Neural cell (in vitro differentiated cells): ENCODE data around the gene NLN. TPM values are rescaled to one million over a fixed set of nuclear protein-coding genes. Genes with fewer than 3 reads are reported as not detected.

Experiments
- H2AFZ ChIP-seq: fragments of 200-600, 300-800 bp; sonication (generic), shearing (Covaris generic); 2 replicates; pipeline ENCODE4 v1.6.0; 2014; ENCODE audit warnings: low read depth, mild to moderate bottlenecking, antibody characterized with exemption, low read length, moderate library complexity
- H3F3A ChIP-seq: fragments of 200-600 bp; shearing (Covaris generic); 2 replicates; pipeline ENCODE4 v1.6.1; 2016; ENCODE audit warnings: mild to moderate bottlenecking, moderate library complexity, mixed read lengths, antibody characterized with exemption, low read length; ENCODE audit not compliant: insufficient read depth, poor library complexity, severe bottlenecking
- H3K27ac ChIP-seq: fragments of 200-600, 300-800 bp; sonication (generic), shearing (Covaris generic); 2 replicates; pipeline ENCODE4 v1.5.1; 2014; ENCODE audit warnings: mild to moderate bottlenecking, low read length, moderate library complexity
- H3K27me3 ChIP-seq: fragments of 300-800, 200-600 bp; sonication (generic), shearing (Covaris generic); 2 replicates; pipeline ENCODE4 v1.6.0; 2014; ENCODE audit warnings: mild to moderate bottlenecking, low read depth, low read length, moderate library complexity; ENCODE audit not compliant: insufficient read depth
- H3K36me3 ChIP-seq: fragments of 300-800, 200-600 bp; sonication (generic), shearing (Covaris generic); 2 replicates; pipeline ENCODE4 v1.5.1; 2014; ENCODE audit warnings: mild to moderate bottlenecking, antibody characterized with exemption, low read length, moderate library complexity; ENCODE audit not compliant: insufficient read depth
- H3K4me2 ChIP-seq: fragments of 300-800, 200-600 bp; sonication (generic), shearing (Covaris generic); 2 replicates; pipeline ENCODE4 v1.6.0; 2014; ENCODE audit warnings: mild to moderate bottlenecking, low read length
- H3K4me3 ChIP-seq: fragments of 300-800, 200-600 bp; sonication (generic), shearing (Covaris generic); 2 replicates; pipeline ENCODE4 v1.5.1; 2014; ENCODE audit warnings: mild to moderate bottlenecking, low read length, moderate library complexity
- H3K79me2 ChIP-seq: fragments of 200-600 bp; shearing (Covaris generic); replicated peaks from 2 replicates; pipeline ENCODE4 v1.6.0; 2014; ENCODE audit warnings: mild to moderate bottlenecking, low read length, moderate library complexity; ENCODE audit not compliant: insufficient read depth
- H3K9ac ChIP-seq: fragments of 300-800, 200-600 bp; sonication (generic), shearing (Covaris generic); 2 replicates; pipeline ENCODE4 v1.6.1; 2016; ENCODE audit warnings: mild to moderate bottlenecking, low read length, mixed read lengths
- H3K9me2 ChIP-seq: fragments of 200-600 bp; shearing (Covaris generic); 2 replicates; pipeline ENCODE4 v1.6.1; 2016; ENCODE audit warnings: mild to moderate bottlenecking, low read length, mixed read lengths; ENCODE audit not compliant: insufficient read depth
- H3K9me3 ChIP-seq: fragments of 200-600, 300-800 bp; sonication (generic), shearing (Covaris generic); 2 replicates; pipeline ENCODE4 v1.6.1; 2016; ENCODE audit warnings: mild to moderate bottlenecking, mixed run types, low read length, moderate library complexity, mixed read lengths
- H4K20me1 ChIP-seq: fragments of 200-600 bp; shearing (Covaris generic); 2 replicates; pipeline ENCODE4 v1.6.1; 2016; ENCODE audit warnings: mild to moderate bottlenecking, mixed run types; ENCODE audit not compliant: insufficient read depth
- EP300 ChIP-seq: fragments of 450-650 bp; conservative IDR thresholded peaks from 2 replicates; pipeline ENCODE4 v1.6.1; 2014; ENCODE audit warnings: antibody characterized with exemption, mild to moderate bottlenecking, moderate library complexity; ENCODE audit not compliant: poor library complexity, severe bottlenecking
- EZH2 ChIP-seq: fragments of 200-600, 300-800 bp; shearing (Covaris generic), sonication (generic); IDR thresholded peaks from 2 replicates; pipeline ENCODE4 v1.6.1; 2014; ENCODE audit warnings: antibody characterized with exemption, low read length, borderline replicate concordance, mild to moderate bottlenecking; ENCODE audit not compliant: insufficient read depth, poor library complexity, severe bottlenecking
- MXI1 ChIP-seq: fragments of 450-650 bp; conservative IDR thresholded peaks from 2 replicates; pipeline ENCODE4 v1.6.1; 2014; ENCODE audit warnings: antibody characterized with exemption, mild to moderate bottlenecking; ENCODE audit not compliant: poor library complexity, severe bottlenecking
- POLR2AphosphoS5 ChIP-seq: IDR thresholded peaks from 2 replicates; pipeline ENCODE4 v1.6.1; 2012
- RAD21 ChIP-seq: fragments of 450-650 bp; conservative IDR thresholded peaks from 2 replicates; pipeline ENCODE4 v1.6.1; 2014; ENCODE audit warnings: antibody characterized with exemption, mild to moderate bottlenecking, moderate library complexity
- SMC3 ChIP-seq: fragments of 450-650 bp; conservative IDR thresholded peaks from 2 replicates; pipeline ENCODE4 v1.6.1; 2014; ENCODE audit warnings: antibody characterized with exemption, mild to moderate bottlenecking, moderate library complexity; ENCODE audit not compliant: poor library complexity
- TAF1 ChIP-seq: IDR thresholded peaks from 2 replicates; pipeline ENCODE4 v1.6.1; 2012; ENCODE audit warnings: low read depth
- polyA plus RNA-seq: library from polyadenylated mRNA; depleted of rRNA; stranded (reverse); fragments of >200 nt; gene quantifications from 2 replicates; pipeline ENCODE4 v1.2.3, GENCODE V29; 2014
- TF ChIP-seq, protein P1 (sequence below): fragments of 450-650 bp; IDR thresholded peaks from 2 replicates; pipeline ENCODE4 v1.5.1; 2014; ENCODE audit warnings: antibody characterized with exemption, mild to moderate bottlenecking, moderate library complexity; ENCODE audit not compliant: poor library complexity, severe bottlenecking
- TF ChIP-seq, protein P2 (sequence below): IDR thresholded peaks from 2 replicates; pipeline ENCODE4 v1.6.1; 2012; ENCODE audit warnings: borderline replicate concordance

NLN gene
- polyA plus RNA-seq, 1 donor from 2014 or later, result 18.7 TPM

DNA sequence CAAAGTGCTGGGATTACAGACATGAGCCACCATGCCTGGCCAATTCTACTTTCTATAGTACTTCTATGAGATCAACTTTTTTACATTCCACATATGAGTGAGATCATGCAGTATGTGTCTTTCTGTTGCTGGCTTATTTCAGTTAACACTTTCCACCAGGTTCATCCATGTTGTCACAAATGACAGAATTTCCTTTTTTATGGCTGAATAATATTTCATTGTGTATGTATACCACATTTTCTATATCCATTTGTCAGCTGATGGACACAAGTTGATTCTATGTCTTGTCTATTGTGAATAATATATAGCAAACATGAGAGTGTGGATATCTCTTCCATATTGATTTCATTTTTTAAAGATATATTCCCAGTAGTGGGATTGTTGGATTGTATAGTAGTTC, 17.2 kb downstream of the NLN start:
- Histone ChIP-seq H3K9ac (no peak overlapping the region), H3K9me3 (no peaks in the 10 kb centered on the region), H3K36me3 (no peaks in the 10 kb centered on the region), H2AFZ (no peak overlapping the region), H3K27ac (no peak overlapping the region), H3K4me2 (no peak overlapping the region), H3K79me2 (peaks cover 26% of the 10 kb centered on the region), H3K4me3 (no peak overlapping the region), H3K27me3 (no peaks in the 10 kb centered on the region), H4K20me1 (no peaks in the 10 kb centered on the region), H3K9me2 (no peaks in the 10 kb centered on the region), H3F3A (no peaks in the 10 kb centered on the region)
- no peak for TF ChIP-seq RAD21
- no peak for TF ChIP-seq EP300
- TF ChIP-seq MXI1, result no peak
- TF ChIP-seq SMC3, result no peak
- TF ChIP-seq EZH2, result no peak
- TF ChIP-seq TAF1, result no peak
- no peak for TF ChIP-seq POLR2AphosphoS5
- TF ChIP-seq, protein P1, sequence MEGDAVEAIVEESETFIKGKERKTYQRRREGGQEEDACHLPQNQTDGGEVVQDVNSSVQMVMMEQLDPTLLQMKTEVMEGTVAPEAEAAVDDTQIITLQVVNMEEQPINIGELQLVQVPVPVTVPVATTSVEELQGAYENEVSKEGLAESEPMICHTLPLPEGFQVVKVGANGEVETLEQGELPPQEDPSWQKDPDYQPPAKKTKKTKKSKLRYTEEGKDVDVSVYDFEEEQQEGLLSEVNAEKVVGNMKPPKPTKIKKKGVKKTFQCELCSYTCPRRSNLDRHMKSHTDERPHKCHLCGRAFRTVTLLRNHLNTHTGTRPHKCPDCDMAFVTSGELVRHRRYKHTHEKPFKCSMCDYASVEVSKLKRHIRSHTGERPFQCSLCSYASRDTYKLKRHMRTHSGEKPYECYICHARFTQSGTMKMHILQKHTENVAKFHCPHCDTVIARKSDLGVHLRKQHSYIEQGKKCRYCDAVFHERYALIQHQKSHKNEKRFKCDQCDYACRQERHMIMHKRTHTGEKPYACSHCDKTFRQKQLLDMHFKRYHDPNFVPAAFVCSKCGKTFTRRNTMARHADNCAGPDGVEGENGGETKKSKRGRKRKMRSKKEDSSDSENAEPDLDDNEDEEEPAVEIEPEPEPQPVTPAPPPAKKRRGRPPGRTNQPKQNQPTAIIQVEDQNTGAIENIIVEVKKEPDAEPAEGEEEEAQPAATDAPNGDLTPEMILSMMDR, result no peak
- TF ChIP-seq, protein P2, sequence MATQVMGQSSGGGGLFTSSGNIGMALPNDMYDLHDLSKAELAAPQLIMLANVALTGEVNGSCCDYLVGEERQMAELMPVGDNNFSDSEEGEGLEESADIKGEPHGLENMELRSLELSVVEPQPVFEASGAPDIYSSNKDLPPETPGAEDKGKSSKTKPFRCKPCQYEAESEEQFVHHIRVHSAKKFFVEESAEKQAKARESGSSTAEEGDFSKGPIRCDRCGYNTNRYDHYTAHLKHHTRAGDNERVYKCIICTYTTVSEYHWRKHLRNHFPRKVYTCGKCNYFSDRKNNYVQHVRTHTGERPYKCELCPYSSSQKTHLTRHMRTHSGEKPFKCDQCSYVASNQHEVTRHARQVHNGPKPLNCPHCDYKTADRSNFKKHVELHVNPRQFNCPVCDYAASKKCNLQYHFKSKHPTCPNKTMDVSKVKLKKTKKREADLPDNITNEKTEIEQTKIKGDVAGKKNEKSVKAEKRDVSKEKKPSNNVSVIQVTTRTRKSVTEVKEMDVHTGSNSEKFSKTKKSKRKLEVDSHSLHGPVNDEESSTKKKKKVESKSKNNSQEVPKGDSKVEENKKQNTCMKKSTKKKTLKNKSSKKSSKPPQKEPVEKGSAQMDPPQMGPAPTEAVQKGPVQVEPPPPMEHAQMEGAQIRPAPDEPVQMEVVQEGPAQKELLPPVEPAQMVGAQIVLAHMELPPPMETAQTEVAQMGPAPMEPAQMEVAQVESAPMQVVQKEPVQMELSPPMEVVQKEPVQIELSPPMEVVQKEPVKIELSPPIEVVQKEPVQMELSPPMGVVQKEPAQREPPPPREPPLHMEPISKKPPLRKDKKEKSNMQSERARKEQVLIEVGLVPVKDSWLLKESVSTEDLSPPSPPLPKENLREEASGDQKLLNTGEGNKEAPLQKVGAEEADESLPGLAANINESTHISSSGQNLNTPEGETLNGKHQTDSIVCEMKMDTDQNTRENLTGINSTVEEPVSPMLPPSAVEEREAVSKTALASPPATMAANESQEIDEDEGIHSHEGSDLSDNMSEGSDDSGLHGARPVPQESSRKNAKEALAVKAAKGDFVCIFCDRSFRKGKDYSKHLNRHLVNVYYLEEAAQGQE, result no peak

DNA sequence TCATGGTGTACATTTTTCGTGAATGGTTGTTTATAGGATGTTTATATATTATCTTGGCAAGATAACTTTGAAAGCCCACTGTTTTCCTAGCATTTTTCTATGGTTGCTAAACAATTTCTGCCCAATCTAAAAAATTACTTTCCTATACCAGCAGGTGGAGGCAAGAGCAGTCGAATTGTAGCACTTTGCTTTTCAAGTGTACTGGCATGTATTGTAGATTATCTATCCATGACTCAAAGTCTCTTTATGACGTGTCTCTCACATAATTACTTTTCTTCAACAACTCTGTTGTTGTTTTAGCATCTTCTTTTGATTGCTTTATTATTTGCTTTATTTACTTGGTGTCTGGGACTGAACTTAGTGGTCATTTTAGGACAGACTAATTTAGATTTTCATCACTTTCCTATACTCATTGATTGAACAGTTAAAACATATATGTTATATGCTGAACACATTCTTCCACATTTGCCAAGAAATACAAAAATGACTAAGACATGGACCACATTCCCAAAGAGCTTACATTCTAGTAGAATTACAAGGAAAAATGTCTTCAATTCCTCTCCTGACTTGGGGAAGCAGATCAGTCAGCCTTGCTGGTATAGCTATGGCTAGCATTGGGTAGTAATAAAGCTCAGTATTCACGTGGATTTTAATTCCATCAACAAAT, 20.7 kb downstream of the NLN start:
- H3F3A ChIP-seq, result no peaks in the 10 kb centered on the region
- H3K9me3 ChIP-seq, result no peaks in the 10 kb centered on the region
- no peak overlapping the region for H3K9ac ChIP-seq
- H3K9me2 ChIP-seq, result no peaks in the 10 kb centered on the region
- TF ChIP-seq, protein P1, result peak; percentile 55
- TF ChIP-seq RAD21 (peak; percentile 41), SMC3 (no peak), EZH2 (no peak), POLR2AphosphoS5 (no peak)
- no peak overlapping the region for H2AFZ ChIP-seq
- H3K36me3 ChIP-seq, result no peaks in the 10 kb centered on the region
- H3K79me2 ChIP-seq, result peaks cover 23% of the 10 kb centered on the region
- no peaks in the 10 kb centered on the region for H3K27me3 ChIP-seq
- H3K27ac ChIP-seq, result no peak overlapping the region
- no peaks in the 10 kb centered on the region for H4K20me1 ChIP-seq
- H3K4me2 ChIP-seq, result no peak overlapping the region
- no peak overlapping the region for H3K4me3 ChIP-seq
